GM21528 (cell line): Measurements from ENCODE around the gene HRNR.

Source experiments
- ATAC-seq: cut with Tn5 transposase; IDR thresholded peaks from one replicate; pipeline ENCODE4 v1.9.1; 2021; ENCODE audit warnings: mild to moderate bottlenecking, moderate library complexity; ENCODE audit not compliant: unreplicated experiment, low FRiP score

HRNR gene

DNA sequence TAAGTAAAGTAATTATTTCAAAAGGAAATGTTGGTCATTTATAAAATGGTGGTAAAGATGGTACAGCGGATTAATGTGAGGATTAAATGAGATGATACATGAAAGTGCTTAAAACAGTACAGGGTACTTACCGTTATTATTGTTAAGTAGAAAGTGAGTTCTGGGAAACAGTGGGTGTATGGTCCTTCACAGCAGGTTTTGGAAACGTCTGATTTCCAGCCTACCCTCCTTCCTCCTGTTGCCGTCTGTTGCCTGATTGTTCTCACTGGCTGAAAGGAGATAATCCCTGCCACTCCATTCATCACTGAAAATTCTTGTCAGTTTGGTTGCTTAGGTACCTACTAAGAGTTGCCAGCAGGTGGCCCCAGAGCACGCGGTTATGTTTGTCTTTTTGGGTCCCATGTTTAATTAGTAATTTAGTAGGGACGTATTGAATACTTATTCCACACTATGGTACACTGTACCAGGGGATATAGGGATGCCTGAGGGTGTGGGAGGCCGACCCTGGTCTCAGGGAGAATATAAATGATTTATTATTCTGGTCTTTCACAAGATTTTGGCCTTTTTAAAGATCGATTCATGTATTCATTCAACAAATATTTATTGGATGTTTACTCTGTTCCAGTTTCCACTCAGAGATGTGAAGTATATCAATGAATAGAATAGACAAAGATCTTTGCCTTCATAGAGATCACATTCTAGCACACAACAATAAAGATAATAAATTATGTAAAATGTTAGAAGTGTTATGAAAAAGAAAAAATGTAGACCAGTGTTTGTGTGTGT lies 34.1 kb downstream of the HRNR start:
- ATAC-seq = no peak

DNA sequence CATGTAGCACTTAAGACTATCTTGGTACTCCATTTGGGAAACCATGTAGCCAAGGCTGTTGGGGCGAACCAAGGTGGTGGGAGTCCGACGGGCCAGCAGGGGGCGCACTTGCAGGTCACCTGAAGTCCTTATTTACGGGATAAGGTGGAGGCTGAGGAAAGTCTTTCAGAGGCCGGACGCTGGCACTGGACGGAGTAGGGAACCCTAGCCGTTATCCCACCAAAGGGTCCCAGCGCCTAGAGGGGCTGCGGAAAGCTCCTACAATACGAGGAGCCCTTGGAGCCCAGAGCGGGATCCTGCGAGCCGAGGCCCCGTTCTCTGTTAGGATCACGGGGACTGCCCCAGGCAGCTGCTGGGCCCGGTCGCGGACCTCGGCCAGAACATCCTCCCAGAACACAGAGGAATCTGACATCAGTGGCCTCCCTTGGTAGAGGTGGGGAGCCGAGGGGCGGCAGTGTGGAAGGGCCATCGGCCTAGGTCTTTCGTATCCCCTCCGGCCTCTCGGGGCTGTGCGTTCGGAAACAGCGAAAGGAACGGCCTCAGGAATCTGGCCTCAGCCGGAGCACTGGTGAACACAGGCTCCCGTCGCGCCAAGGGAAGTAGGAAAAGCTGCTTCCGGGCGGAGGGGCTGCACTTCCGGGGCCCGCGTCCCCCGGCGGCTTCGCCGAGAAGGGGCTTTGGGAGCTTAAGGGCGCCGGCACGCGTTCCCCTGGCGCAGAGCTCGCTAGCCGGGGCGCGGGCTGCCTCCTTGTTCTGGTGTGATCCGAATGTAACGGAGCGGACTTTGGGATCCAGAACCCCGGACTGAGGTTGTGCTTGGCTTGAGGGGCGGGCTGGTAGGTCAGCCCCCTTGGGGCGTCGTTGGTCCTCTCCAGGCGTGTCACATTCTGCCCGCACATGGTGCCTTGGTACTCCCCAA lies 35.1 kb downstream of the HRNR start:
- no peak for ATAC-seq

DNA sequence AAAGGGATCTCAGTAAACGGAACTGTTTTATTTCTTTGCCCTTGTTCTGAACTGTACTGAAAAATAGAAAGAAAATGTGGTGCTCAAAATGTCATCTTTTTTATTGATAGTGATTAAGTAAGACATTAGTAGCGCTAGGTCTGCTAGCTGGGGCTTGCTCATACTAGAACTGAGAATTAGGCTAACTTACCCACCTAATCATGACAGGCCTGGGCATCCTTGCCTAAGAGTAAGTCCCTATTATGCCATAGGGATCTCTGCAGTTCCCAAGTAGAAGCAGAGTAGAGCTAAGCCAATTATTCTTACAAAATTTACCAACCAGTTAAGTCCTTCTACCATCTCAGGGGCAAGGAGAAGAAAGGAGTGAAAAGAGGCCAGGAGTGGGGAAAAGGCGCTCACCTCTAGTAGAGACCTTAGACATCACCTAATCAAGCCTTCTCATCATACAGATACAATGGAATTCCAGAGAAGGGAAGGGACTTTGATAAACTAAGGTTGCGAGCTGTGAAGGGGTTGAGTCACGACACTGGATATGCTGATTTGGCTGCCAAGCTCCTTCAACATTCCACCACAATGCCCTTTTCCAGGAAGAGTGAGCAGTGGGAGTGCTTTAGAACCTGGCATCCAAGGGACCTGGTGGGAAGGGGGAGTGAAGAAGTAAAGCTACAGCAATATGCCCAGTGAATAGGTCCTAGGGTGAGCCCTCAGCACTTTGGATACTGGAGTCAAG lies 37.3 kb downstream of the HRNR start:
- ATAC-seq = no peak

DNA sequence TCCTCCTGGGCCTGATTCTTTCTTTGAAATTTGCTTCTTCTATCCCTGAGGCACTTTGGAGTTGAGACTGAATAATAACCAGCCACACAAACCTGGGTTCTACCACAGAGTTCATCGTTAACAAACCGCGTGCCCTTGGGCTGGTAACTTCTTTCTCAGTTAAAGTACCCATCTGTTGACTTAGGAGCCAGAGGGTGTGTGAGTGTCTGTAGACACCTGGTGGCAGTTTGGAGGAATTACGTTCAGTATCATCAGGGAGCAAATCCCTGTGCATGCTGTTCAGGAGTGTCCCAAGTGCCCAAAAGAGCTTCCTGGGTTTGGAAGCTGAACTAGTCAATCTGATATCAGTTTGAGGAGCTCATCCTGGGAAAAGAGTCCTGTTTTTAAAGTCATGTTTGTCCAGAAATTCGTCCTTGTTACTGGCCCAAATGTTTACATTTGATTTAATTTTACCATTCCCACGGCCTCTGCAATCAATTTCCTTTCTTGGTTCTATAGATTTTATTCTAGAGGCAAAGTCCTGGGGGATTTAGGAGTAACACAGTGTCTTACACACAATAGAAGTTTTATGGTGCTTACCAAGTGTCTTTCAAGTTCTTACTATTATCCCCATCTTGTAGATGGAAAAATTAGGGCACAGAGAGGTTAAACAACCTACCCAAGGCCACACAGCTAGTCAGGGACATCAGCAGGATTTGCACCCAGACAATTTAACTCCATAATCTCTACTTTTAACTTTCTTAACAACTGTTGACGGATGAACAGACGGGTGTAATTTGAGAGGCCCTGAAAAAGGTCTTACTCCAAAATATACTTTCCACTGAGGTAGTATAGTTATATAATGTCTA lies 38.2 kb downstream of the HRNR start:
- ATAC-seq = no peak

DNA sequence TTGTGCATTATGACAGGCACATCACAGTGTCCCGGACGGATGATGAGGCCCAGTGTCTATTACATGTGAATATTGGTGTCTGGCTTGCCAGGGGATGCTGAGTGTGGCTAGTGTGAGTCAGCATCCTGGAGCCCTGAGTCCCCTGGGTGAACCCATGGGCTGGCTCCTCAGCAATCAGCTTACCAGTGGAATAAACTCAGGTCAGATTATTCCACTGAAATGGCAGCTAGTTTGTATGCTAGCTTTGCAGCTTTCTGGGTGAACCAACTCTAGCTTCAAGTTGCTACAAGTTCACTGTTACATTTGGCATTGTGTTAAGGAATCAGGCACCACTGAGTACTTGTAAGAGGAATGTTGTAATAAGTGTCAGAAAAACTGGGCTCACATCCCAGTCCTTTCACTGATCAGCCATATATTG lies 41.0 kb downstream of the HRNR start:
- no peak for ATAC-seq

DNA sequence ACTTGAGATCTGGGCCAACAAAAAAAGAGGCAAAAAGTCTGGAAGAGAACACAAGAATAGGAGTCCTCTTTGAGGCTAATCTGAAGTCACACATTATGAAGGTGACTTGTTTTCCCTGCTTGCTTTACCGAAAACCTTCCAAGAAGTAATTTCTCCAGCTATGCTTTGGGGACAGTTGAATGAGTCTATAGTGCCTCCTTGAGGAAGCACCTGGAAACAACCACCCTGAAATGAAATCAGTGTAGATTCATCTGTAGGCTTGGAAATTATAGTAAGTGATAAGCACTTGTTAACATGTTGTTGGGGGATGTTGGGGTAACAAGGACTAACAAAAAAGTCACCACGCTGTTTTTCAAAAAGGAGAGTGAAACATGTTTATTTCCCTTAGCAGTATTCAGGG lies 41.6 kb downstream of the HRNR start:
- no peak for ATAC-seq

DNA sequence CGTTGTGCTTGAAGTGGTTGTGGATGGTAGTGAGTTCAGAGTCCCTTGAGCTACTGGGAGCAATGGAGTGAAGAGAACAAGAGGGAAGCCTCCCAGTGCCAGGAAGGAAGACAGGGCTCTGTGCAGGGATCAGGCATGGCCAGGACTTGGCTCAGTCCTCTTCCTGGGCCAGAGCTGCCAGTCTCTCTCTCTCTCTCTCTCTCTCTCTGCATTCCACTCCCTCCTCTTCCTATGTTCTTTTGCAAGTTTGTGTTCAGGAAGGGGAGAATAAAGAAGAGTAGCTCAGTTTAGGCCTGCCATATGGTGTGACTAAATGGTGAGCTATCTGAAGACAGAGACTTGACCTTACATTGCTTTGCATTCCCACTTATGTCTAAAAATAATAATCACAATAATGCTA lies 44.4 kb downstream of the HRNR start:
- ATAC-seq = no peak

DNA sequence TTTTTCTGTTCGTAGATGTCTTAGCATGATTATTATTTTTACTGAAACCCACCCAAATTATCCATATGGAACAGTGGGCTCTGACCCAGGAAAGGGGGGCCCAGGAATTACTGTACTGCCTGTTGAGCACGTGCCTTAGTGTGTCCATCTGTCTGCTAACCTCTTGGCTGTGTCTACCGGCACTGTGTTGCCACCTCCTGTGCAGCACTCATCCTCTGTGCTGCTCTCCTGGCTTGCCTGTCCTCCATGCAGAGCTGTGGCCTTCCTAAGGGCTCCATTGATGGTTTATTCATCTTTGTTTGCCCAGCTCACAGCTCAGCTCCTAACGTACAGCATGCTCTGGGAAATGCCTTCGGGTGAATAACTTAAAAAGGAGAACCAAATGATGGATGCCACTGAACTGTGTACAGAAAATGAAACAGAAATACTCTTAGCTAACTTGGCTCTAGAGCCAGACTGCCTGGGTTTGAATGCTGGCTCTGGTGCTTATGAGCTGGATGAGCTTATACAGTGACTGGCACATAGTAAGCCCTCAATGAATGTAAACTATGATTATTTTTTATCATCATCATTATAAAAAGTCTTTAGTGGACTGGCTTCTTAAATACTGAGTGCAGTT lies 53.6 kb downstream of the HRNR start:
- no peak for ATAC-seq

DNA sequence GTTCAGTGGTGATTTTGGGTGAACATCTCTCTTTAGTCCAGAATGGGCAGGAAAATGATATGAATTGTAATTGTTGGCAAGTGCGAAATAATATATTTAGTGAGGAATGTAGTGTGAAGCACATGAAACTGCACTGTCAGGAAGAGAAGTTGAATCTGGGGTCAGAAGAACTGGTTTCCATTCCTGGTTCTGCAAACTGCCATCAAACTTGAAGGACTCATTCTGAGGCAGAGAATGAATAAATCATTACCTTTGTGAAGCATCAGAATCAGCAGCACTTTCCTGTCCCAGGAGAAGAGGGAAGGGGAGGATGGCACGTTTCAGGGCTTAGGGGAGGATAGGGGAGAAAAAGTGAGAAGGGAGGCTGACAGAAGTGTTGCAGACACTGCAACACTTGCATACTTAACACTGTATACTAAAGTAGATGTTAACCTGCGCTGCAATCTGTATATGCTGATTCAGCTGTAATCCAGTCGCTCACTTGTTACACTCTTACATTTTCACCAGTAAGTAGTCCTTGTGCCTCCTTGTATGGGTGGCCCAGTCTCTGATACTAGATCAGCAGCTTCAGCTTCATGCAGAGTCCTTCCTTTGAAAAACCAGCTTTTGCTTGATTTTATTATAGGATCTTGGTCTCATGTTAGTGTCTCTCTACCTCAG lies 54.5 kb downstream of the HRNR start:
- no peak for ATAC-seq

DNA sequence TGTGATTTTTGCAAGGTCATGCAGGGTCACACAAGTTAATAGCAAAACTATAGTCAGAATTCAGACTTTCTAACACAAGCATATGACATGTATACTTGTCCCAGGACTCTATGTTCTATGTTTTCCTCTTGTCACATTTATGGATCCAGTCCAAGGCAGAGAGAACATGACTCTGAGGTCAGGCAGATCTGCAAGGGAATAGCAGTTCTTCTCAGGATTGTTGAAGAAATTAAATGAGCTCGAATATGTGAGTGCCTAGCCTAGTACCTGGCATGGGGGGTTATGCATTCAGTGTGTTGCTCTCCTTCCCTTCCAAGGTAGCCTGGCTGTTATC lies 55.5 kb downstream of the HRNR start:
- ATAC-seq = no peak

DNA sequence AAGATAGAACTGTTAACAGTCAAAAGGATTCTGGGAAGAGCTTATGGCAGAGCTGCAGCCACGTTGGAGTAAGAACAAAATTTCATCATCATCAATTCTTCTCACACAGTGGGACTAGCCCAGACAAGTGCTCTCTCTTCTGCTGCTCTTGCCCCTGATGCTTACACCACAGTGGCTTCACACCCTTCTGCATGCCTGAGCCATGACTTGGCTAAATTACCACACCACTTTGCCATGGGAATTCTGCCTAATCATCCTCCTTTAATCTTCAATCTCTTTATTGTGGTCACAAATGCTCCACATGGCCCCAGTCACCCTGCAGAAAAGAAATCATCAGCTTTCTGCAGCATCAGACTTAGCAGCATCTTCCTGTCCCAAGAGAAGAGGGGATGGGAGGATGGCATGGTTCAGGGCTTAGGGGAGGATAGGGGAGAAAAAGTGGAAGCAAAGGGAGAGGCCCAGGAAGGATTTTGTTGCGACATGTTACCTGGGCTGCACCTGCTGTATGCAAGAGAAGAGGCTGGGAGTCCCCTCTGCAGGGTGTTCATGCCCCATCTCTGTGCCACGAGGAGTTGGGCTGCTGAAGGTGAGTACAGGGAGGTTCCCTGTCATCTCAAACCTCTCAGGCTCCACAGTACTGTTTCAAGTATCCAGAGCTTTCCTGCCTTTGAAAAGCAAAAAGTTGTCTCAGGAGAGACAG lies 56.0 kb downstream of the HRNR start:
- no peak for ATAC-seq

DNA sequence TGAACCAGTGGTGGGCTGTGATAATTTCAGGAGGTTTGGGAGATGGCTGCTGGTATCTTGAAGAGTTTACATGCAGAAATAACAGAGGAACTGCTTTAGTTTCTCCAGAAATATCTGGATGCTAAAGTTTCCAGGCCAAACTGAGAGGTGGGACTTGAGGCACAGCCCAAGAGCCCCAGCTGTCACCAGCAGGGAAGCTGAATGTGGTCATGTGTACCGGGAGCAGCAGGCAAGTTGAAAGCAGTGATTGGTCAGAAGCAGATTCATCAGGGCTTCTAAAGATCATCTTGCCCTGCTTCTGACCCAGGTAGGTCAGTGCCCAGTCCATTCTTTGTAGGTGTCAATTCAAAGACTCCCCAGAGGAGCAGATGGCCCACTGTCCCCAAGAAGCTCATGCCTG lies 57.0 kb downstream of the HRNR start:
- no peak for ATAC-seq

DNA sequence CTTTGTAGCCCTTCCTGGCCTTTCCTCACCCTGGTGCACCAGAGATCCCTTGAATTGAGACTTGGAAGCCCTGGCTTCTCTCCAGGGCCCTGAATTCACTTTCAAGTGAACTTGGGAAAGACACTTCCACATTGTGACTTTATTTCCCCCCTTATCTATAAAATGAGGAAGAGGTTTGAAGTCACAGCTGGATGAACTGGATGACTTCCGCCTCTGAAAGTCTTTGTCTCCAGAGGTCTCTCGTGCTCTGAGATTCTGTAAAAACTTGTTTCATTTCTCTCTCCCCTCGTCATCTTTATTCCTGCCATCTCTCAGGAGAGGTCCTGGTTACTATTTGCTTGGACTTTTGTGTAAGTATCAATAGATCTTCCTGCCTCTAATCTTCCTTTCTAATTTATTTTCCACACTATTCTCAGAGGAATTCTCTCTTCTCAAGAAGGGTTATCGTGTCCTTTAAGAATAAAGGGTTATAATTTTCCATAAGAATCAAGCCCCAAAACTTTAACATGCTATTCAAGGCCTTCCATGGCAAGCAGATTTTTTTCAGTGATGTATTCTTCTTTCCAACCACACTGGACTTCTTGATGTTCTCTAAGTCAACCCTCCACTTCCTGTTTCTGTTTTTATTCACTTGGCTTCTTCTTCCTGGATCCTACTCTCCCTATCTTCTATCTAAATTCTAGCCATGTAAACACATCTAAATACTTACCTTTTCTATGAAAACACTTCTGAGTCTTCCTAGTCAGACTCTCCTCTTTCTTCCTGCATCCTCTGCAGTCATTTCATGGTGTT lies 58.5 kb downstream of the HRNR start:
- ATAC-seq = no peak

DNA sequence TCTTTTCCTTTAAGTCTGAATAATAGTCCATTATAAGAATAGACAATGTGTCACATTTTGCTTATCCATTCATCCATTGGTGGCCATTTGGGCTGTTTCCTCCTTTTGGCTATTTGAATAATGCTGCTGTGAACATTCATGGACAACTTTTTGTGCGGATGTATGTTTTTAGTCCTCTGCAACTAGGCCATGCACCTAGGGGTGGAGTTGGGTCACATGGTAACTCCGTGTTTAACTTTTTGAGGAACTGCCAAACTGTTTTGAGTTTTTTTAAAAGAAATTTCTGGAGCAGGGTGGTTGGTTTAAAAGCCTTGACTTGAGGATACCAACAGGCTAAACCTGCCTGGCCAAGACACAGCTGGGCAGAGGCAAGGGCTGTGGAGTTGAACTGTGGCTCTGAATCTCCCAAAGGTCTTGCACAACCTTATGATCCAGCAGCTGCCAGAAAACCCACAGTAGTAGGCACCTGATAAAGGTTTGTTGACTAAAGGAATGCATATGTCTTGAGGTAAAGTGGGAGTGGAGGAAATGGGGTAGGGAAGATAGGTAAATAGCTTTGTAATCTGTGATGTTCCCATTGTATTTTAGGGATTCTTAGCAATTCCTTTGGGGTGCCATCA lies 59.4 kb downstream of the HRNR start:
- no peak for ATAC-seq

DNA sequence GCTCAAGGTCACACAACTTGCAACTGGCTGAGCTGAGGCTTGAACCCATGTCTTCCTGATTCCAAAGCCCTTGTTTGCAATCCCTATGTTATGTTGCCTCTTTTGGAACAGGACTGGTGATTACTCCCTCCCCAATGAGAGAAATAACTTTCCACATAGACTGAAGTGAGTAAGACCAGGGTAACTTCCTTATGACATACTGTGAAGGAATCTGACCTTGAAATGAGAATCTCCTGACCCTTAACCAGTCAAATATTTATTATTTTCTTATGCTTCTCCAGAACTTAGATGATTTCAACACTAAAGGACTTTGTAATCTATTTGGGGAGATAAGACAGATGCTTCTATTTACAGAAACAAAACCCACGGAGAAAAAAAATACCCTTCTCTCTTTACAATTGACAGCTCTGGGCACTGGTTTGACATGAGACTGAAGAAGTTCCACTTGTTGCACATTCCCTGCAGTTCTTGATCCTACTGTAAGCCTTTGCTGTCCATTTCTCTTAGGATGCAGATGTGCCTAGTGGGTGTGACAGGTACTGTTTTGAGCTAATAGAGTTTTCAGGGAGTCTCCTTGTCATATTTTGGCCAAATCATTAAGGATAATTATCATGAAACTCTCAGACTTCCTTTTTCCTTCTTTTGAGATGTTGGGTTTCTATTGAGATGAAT lies 61.1 kb downstream of the HRNR start:
- no peak for ATAC-seq
